ENCODE results near the gene PLPPR2. TPM values are rescaled to one million over a fixed set of nuclear protein-coding genes. Genes with fewer than 3 reads are reported as not detected.
"Not testable (repeated sequence)": the region's sequence is repeated elsewhere in the genome, so short reads cannot be mapped to it uniquely, and the experiment has no call there.

PLPPR2 gene
- total RNA-seq, 4 donors from 2014 or later: 18.9 to 32.1 (median 22.5) TPM

DNA sequence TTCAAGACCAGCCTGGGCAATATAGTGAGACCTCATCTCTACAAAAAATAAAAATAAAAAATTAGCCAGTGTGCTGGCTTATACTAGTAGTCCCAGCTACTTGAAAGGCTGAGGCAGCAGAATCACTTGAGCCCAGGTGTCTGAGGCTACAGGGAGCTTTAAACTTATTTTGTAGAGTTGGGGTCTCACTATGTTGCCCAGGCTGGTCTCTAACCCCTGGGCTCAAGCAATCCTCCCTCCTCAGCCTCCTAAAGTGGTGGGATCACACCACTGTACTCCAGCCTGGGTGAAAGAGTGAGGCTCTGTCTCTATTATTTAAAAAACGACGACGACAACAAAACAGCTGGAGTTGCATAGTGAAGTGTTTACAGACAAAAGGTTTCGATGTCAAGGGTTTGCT lies 23.7 kb upstream of the PLPPR2 start:
- 78% methylated on average over 4 of the region's 4 CpGs for WGBS
- TF ChIP-seq POLR2AphosphoS5 (IDR thresholded peaks at IDR 0.05) (no peak), CTCF (IDR thresholded peaks at IDR 0.05) (no peak), EP300 (IDR thresholded peaks at IDR 0.05) (no peak), POLR2A (IDR thresholded peaks at IDR 0.05) (no peak)
- DNase-seq (ENCODE audit: low spot score in 2 of 2): no peak
- H3K27ac ChIP-seq: no peak overlapping the region
- no peaks in the 10 kb centered on the region for H3K27me3 ChIP-seq
- no peaks in the 10 kb centered on the region for H3K9me3 ChIP-seq
- no peaks in the 10 kb centered on the region for H3K4me1 ChIP-seq
- no peak overlapping the region for H3K4me3 ChIP-seq
- H3K36me3 ChIP-seq: peaks cover 98% of the 10 kb centered on the region

DNA sequence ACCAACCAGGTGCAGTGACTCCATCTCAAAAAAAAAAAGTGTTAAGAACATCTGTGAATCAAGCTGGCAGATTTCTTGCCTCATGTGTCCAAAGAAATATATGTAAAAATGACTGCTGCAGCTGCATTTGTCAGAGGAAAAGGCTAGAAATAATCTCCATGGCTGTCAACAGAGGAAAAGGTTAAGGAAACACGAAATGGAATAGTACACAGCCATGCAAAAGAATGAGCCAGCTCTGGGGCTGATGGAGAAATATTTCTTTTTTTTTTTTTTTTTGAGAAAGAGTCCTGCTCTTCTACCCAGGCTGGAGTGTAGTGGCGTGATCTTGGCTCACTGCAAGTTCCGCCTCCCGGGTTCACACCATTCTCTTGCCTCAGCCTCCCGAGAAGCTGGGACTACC lies 22.4 kb upstream of the PLPPR2 start:
- TF ChIP-seq POLR2AphosphoS5 (IDR thresholded peaks at IDR 0.05) (no peak), CTCF (IDR thresholded peaks at IDR 0.05) (no peak), EP300 (IDR thresholded peaks at IDR 0.05) (no peak), POLR2A (IDR thresholded peaks at IDR 0.05) (no peak)
- Histone ChIP-seq H3K4me1 (peaks cover 4% of the 10 kb centered on the region), H3K36me3 (peaks cover 90% of the 10 kb centered on the region), H3K4me3 (no peak overlapping the region), H3K9me3 (no peaks in the 10 kb centered on the region), H3K27me3 (no peaks in the 10 kb centered on the region), H3K27ac (no peak overlapping the region)
- DNase-seq (ENCODE audit: low spot score in 2 of 2): no peak
- WGBS: 92% methylated on average over 5 of the region's 5 CpGs

- H3K4me3 ChIP-seq; H3K27me3 ChIP-seq; H3K9me3 ChIP-seq; H3K27ac ChIP-seq; DNase-seq (ENCODE audit: low spot score in 2 of 2): not testable (repeated sequence)
- Histone ChIP-seq H3K36me3 (peaks cover 81% of the 10 kb centered on the region), H3K4me1 (peaks cover 14% of the 10 kb centered on the region)
- WGBS: 90% methylated on average over 9 of the region's 9 CpGs
Observed at GRCh38 chr19:11333838-11334237, 21.4 kb upstream of the PLPPR2 start.

GRCh38 chr19:11335449-11336146 lies 19.6 kb upstream of the PLPPR2 start:
- H3K27ac ChIP-seq: no peak overlapping the region
- WGBS: 96% methylated on average over 14 of the region's 17 CpGs
- H3K27me3 ChIP-seq: no peaks in the 10 kb centered on the region
- H3K9me3 ChIP-seq: no peaks in the 10 kb centered on the region
- DNase-seq (ENCODE audit: low spot score in 2 of 2): no peak
- peaks cover 22% of the 10 kb centered on the region for H3K4me1 ChIP-seq
- H3K36me3 ChIP-seq: peaks cover 64% of the 10 kb centered on the region
- H3K4me3 ChIP-seq: no peak overlapping the region
- TF ChIP-seq EP300 (IDR thresholded peaks at IDR 0.05) (no peak), POLR2AphosphoS5 (IDR thresholded peaks at IDR 0.05) (no peak), CTCF (IDR thresholded peaks at IDR 0.05) (no peak), POLR2A (IDR thresholded peaks at IDR 0.05) (no peak)

- H3K27me3 ChIP-seq: no peaks in the 10 kb centered on the region
- H3K4me3 ChIP-seq: no peak overlapping the region
- peaks cover 22% of the 10 kb centered on the region for H3K4me1 ChIP-seq
- no peak for DNase-seq (ENCODE audit: low spot score in 2 of 2)
- peaks cover 50% of the 10 kb centered on the region for H3K36me3 ChIP-seq
- 91% methylated on average over 12 of the region's 14 CpGs for WGBS
- no peaks in the 10 kb centered on the region for H3K9me3 ChIP-seq
- TF ChIP-seq POLR2AphosphoS5 (IDR thresholded peaks at IDR 0.05) (no peak), EP300 (IDR thresholded peaks at IDR 0.05) (no peak), POLR2A (IDR thresholded peaks at IDR 0.05) (no peak), CTCF (IDR thresholded peaks at IDR 0.05) (no peak)
- no peak overlapping the region for H3K27ac ChIP-seq
Observed at GRCh38 chr19:11337080-11337479, 18.2 kb upstream of the PLPPR2 start.

GRCh38 chr19:11338121-11338520 lies 17.1 kb upstream of the PLPPR2 start:
- no peak overlapping the region for H3K27ac ChIP-seq
- WGBS: 61% methylated on average over 4 of the region's 7 CpGs
- TF ChIP-seq POLR2AphosphoS5 (IDR thresholded peaks at IDR 0.05) (no peak), CTCF (IDR thresholded peaks at IDR 0.05) (no peak), EP300 (IDR thresholded peaks at IDR 0.05) (no peak), POLR2A (IDR thresholded peaks at IDR 0.05) (no peak)
- H3K27me3 ChIP-seq: no peaks in the 10 kb centered on the region
- no peaks in the 10 kb centered on the region for H3K9me3 ChIP-seq
- H3K36me3 ChIP-seq: peaks cover 45% of the 10 kb centered on the region
- H3K4me1 ChIP-seq: peaks cover 23% of the 10 kb centered on the region
- H3K4me3 ChIP-seq: peak overlapping the region; percentile 67
- DNase-seq (ENCODE audit: low spot score in 2 of 2): no peak

Data from suprapubic skin (tissue), 4 donors.